Anterior cingulate cortex (tissue), 58 donors: Measurements from ENCODE around the gene RBFOX2.
"Not testable (repeated sequence)": the region's sequence is repeated elsewhere in the genome, so short reads cannot be mapped to it uniquely, and the experiment has no call there.

ENCODE experiments used
- DNase-seq, 58 donors: peaks; one replicate each; lab custom pipeline; 2025; lab: John Stamatoyannopoulos, UW

RBFOX2 gene

DNA sequence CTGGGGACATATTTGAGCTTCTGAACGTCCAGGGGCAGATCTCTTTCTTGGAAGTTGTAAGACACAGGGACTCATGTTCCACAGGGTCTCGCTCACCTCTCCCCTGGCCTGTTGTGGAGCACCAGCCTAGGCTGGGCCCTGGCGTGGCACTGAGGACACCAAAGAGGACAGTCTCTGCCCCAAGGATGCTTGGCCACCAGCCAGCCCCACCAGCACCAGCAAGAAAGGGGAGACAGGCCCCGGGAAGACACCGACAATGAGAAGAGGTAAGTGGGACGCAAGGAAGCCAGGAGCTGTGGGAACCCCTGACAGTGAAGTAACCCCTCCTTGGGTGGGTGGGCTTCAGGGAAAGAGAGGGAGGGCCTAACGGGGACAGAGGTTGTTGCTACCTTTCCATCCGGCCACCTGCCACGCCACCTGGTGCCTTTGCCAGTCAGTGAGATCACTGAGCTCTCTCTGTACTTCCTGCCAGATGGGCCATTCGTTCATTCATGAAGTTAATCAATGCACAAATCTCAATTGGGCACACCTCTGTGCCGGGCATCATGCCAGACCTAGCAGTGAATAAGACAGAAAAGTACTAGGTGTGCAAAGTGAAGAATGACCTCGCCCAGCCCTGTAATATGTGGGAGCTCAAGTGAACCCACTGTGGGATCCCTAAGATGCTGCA, 299.9 kb downstream of the RBFOX2 start:
- DNase-seq: no peak

DNA sequence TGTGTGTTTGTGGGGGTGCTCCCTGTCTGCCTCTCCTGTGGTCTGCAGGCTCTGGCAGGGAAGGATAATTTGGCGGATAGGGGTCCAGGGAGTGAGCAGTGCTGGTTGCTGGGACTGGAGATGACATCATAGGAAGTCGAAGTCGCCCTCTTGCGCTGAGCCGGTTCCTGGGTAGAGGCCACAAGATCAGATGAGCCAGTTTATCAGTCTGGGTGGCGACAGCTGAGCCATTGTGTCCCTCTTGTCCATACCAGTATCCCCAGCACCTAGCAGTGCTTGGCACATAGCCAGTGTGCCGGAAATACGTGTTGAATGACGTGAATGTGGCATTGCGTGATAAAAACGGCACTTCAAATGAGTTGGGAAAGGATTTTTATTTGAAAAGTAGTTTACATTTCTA, 301.2 kb downstream of the RBFOX2 start:
- DNase-seq: no peak

DNA sequence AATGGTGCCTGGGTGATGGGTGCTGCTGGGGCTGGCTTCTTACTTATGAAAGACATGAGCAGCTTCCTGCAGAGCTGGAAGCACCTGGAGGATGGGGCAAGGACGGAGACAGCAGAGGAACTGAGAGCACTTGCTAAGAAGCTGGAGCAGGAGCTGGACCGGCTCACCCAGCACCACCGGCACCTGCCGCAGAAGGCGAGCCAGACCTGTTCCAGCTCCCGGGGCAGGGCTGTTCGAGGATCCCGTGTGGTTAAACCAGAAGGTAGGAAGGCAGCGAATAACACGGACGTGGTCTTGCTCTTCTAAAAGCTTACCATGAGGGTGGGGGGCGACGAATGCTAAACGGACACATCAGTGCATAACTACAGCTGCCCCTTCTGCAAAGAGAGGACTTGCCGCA, 301.7 kb downstream of the RBFOX2 start:
- DNase-seq: no peak

DNA sequence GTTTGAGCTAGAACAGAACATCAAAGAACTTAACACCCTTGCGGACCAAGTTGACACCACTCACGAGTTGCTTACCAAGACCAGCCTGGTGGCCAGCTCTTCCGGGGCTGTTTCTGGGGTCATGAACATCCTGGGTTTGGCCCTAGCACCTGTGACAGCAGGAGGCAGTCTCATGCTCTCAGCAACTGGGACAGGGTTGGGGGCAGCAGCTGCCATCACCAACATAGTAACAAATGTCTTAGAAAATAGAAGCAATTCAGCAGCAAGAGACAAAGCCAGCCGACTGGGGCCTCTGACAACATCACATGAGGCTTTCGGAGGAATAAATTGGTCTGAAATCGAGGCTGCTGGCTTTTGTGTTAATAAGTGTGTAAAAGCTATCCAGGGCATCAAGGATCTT, 302.2 kb downstream of the RBFOX2 start:
- DNase-seq: peak in 3 of 58 donors; percentile 6 to 17 (median 11)

DNA sequence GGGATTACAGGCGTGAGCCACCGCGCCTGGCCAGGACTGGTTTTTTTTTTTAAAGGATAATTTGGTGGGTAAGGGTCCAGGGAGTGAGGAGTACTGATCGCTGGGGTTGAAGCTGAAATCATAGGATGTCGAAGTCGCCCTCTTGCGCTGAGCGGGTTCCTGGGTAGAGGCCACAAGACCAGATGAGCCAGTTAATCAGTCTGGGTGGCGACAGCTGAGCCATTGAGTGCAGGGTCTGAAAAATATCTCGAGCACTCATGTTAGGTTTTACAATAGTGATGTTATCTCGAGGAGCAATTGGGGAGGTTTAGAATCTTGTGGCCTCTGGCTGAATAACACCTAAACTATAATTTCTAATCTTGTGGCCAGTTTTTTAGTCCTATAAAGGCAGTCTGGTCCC, 303.1 kb downstream of the RBFOX2 start:
- DNase-seq: no peak

DNA sequence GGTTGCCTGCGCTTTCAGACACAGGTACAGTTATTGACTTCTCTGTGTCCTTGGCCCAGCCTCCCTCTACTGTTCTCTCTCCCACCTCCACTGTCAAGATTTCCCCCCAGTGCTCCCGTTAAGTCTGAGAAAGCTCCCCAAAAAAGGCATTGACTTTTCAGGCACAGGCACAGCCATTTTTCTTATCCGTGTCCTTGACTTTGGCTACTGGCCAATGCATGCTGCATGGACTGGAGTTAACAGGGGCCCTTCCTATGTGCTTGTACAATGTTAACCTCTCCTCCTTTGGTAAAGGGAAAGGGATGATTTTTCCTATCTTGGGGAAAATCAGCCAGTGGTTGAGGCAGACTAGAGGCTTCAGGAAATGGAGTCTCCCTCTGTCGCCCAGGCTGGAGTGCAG, 306.7 kb downstream of the RBFOX2 start:
- no peak for DNase-seq

DNA sequence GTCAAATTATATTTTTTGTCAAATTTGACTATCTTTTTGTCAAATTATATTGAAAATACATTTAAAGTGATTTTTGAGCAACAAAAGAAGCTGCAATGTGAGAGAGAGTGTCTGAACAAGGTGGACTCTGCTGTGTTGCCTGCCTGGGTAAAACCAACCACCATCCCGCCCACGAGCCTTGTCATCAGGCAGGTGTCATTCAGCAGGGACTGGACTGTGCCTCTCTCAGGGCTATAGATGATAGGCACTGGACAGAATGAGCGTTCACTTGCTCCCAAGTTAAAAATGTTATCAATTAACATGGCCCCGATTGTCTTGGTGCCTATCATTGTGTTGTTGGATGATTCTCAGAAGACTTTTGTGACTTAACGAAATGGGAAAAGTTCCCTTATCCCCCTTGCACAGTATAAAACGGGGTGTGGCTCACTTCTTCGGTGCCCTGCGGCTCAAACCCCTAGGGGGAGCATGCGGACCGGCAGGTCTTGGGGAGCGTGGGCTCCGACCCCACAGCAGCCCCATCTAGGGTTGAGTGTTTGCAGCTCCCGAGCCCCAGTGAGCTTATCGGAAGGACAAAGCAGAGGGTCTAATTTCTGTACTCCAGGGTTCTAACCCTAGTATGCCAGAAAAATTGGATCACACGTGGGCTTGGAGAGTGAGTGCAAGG, 309.3 kb downstream of the RBFOX2 start:
- DNase-seq: no peak

DNA sequence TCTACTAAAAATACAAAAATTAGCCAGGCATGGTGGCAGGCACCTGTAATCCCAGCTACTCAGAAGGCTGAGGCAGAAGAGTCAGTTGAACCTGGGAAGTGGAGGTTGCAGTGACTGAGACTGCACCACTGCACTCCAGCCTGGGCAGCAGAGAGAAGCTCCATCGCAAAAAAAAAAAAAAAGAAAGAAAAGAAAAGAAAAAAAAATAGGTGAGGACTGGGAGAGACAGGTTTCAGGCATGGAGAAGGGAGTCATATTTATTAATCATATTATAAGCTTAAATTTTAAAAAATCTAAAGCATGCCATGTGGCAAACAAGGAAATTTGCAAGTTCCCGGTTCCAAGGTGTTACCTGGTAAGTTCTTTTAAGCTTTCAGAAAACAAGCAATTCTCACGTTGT, 311.1 kb downstream of the RBFOX2 start, which contains the start of gene APOL5:
APOL5 (plus strand) TSS at position 301 of the 400 bp plus-strand sequence; CDS start at position 301, 0 bp downstream.
- no peak for DNase-seq

DNA sequence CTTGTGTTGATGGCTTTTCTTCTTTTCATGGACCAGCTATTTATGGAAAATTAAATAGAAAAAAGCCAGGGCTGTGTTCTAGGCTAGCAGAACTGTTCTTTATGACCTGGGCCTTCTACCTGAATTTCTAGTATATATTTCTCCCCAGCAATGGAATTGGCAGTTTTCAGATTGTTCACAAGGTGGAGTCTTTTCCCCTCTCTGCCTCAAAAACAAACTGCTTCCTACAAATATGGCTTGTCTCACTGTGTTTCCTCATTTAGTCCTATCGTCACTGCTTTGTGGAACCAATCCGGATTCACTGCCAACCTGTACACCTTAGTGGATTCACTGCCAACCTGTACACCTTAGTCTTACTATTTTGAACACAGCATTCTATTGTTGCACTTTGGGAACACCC, 316.0 kb downstream of the RBFOX2 start:
- DNase-seq: no peak

DNA sequence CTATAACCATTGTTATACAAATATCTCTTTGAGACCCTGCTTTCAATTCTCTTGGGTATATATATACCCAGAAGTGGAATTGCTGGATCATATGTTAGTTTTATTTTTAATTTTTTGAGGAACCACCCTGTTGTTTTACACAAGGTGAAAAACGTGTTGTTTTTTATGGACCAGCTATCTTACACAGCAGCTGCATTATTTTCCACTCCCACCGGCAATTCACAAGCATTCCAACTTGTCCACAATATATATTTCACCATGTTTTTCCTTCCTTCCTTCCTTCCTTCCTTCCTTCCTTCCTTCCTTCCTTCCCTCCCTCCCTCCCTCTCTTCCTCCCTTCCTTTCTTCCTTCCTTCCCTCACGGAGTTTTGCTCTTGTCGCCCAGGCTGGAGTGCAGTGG, 317.3 kb downstream of the RBFOX2 start:
- no peak for DNase-seq

DNA sequence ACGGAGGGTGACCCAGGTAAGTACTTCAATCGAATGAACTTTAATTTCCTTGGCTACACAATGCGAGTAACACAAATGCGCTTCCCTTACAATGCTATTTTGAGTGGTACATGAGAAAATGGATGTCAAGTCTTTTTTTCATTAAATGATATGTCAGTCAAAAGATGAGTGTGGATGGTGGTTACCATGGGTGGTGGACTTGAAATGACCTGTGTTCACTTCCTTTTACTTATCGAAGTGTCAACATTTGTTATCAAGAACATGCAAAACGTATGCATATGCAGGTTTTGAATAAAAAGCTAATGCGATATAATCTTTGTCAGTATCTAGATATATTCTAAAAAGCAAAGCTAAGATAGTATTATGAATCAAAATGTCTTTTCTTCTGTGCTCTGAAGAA, 319.7 kb downstream of the RBFOX2 start:
- DNase-seq: no peak

DNA sequence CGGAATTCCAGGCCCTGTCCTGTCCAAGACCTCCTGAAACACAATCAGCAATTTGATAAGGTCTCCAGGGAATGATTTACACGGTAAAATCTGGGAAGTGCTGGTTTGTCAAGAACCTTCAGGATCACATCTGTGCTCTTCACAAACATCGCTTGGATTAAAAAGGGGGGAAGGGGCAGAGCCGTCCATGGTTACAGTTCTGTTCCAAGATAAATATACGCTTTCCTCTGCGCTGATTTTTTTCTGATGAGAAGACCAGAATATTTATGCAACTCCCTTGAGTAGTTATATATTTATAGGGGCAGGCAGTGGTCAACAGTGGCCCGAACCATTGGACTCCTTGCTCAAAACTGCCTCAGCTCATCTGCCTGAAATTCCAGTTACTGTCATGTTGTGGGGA, 320.2 kb downstream of the RBFOX2 start:
- DNase-seq: no peak

DNA sequence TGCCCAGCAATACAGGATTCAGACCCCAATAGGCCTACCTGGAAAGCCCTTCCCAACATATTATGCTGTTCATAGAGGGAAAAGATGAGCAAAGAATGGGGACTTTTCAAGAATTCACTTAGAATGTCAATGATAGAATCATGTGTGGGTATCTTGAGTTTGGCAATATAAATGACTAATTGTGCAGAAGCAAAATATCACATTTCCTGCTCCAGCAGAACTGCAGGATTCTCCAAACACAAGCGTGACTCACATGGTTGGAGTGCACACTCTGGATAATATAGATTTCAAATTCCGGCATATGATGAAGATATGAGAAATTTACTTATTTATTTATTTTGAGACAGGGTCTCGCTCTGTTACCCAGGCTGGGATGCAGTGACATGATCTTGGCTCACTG, 323.5 kb downstream of the RBFOX2 start:
- no peak for DNase-seq

DNA sequence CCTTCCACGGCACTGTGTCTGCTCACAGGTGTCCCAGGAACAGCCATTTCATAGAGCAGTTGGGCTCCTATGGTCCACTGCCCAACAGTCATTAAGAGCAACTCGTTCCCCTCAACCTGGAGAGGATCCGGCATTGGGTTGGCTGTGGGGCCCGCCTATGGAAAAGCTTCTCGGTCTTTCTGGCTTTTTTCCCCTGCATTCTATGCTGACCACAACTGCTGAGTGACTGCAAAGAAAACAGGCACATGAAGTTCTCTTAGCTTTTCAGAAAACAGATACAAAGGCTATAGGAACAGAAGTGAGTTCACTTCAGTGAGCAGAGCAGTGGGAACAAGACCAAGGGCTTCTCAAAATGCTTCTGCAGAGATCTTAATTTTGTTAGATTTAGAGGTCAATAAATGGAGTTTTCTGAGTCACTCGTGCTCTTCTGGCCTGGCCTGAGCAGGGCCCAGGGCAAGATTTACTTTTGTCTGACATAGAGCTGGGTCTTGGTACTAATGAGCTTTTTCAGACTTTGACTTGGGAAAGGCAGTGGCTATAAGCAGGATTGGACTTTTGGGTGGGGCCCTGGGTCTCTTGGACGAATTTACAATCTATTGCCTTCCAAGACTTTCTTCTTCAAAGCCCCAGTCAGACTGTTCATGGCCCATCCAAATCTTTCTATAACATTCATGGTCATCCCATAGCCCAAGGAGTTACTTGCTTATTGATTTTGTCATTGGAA, 324.6 kb downstream of the RBFOX2 start:
- DNase-seq: no peak

DNA sequence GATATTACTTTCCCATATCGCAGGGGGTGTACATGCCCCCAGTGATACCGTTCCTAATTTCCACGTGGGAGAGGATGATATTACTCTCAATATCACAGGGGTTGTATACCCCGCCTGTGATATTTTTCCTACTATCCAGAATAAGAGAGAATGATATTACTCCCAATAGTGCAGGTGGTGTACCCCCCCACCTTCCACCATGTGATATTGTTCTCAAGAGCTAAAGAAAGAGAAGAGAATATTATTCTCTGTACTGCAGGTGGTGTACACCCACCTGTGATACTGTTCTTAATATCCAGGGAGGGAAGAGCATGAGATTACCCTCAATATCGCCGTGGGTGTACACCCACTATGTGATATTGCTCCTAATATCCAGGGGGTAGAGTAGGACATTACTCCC, 328.8 kb downstream of the RBFOX2 start:
- DNase-seq: not testable (repeated sequence)

DNA sequence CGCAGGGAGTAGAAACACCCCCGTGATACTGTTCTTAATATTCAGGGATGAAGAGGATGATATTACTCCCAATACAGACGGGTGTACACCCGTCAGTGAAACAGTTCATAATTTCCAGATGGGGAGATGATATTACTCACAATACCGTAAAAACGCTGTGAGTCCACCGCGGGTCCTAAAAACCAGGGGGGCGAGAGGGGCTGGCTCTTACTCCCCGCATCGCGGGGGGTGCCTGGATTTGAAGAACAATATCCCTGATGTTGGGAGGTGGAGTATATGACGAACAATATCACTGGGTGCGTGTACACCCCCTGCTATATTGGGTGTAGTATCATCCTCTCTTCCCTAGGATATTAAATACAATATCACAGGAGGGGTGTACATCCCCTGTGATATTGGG, 331.5 kb downstream of the RBFOX2 start:
- DNase-seq: no peak

DNA sequence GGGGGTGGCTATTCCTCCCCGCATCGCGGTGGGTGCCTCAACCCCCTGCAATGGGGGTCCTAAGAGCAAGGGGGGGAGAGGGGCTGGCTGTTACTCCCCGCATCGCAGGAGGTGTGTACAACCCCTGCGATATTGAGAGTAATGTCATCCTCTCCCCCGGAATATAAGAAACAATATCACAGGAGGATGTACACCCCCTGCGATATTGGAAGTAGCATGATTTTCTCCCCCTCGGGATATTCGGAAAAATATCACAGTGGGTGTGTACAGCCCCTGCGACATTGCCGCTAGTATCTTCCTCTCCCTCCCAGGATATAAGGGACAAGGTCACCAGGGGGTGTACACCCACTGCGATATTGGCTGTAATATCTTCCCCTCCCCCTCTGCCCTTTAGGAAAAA, 333.4 kb downstream of the RBFOX2 start:
- DNase-seq: no peak

DNA sequence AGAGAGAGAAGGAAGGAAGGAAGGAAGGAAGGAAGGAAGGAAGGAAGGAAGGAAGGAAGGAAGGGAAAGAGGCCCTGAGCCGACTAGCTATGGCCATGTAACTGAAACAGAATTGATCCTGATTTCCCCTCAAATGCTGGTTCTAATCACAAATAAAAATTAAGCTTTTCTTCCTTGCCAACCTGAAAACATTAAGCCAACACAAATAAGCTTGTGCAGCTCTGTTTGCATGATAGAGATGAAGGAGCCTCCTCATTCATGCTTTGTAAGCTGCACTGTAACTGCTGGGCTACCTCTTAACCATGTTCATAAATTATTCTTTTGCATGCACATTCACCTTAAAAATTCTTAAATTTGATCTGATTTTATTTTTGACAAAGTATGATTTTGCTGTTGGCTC, 338.6 kb downstream of the RBFOX2 start:
- DNase-seq: no peak

DNA sequence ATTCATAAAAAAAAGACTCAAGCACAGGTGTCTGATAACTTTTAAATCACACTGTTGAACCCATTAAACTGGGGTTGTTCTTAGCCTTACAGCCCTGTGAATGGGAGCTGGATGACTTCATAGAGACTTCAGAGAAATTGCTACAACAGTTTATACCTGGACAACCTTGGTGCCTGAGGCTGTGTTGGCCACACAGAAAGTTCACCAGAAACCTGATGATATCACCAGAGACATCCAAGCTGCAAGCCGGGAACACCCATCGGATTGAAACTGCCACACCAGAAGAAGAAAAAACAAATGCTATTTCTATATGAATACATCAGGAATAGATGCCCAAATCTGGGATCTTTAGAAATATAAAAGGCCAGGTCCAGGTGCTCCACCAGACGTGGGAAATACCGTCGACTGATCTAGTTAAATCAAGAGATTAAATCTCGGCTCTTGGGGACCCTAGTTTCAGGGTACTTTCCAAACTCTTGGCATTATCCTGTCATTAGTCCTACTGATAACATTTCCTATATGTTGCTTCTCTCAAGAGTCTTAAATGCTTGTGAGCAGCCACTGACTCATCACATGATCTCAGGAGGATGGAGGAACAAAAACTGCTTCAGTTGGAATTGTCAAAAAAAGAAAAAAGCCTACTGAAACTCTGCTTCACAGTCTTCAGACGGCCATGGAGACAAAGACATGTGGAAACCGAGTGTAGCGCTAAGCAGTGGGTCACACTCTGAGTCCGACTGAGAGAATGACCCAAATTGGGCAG, 339.5 kb downstream of the RBFOX2 start:
- no peak for DNase-seq
